Fibroblast of pulmonary artery (primary cell): ENCODE results near the gene RBM20.
"Not testable (repeated sequence)": the region's sequence is repeated elsewhere in the genome, so short reads cannot be mapped to it uniquely, and the experiment has no call there.

Experiments
- DNase-seq: peaks from one replicate; pipeline ENCODE4 v3.0.0-alpha.2; 2010; ENCODE audit warnings: low read depth
- H3K4me3 ChIP-seq: replicated peaks from 2 replicates; pipeline ENCODE4 v1.5.1; 2011; ENCODE audit warnings: low read depth, mild to moderate bottlenecking, control low read depth, low read length, moderate library complexity
- CTCF ChIP-seq: IDR thresholded peaks from 2 replicates; pipeline ENCODE4 v1.5.1; 2011; ENCODE audit warnings: mild to moderate bottlenecking, control low read depth, low read length, inconsistent platforms; ENCODE audit errors: missing control alignments

The RBM20 gene

GRCh38 chr10:110610308-110610774, 33.8 kb upstream of the RBM20 start:
- peak; percentile 58 for DNase-seq
- no peak overlapping the region for H3K4me3 ChIP-seq
- TF ChIP-seq CTCF, result peak; percentile 87

GRCh38 chr10:110610781-110611180, 33.4 kb upstream of the RBM20 start:
- DNase-seq, H3K4me3 ChIP-seq: not testable (repeated sequence)

GRCh38 chr10:110612087-110612486, 32.0 kb upstream of the RBM20 start:
- no peak for TF ChIP-seq CTCF
- H3K4me3 ChIP-seq, result no peak overlapping the region
- no peak for DNase-seq

- DNase-seq, result no peak
- no peak overlapping the region for H3K4me3 ChIP-seq
- no peak for TF ChIP-seq CTCF
Observed at GRCh38 chr10:110612629-110613028, 31.5 kb upstream of the RBM20 start.

- no peak overlapping the region for H3K4me3 ChIP-seq
- no peak for TF ChIP-seq CTCF
- DNase-seq, result no peak
Observed at GRCh38 chr10:110613341-110613995, 30.7 kb upstream of the RBM20 start.

- no peak for TF ChIP-seq CTCF
- no peak overlapping the region for H3K4me3 ChIP-seq
- DNase-seq, result no peak
Observed at GRCh38 chr10:110613996-110614495, 30.1 kb upstream of the RBM20 start.

- no peak overlapping the region for H3K4me3 ChIP-seq
- TF ChIP-seq CTCF, result no peak
- DNase-seq, result no peak
Observed at GRCh38 chr10:110615057-110615747, 28.9 kb upstream of the RBM20 start.
